ENCODE measurements around the gene PODXL2. TPM values are rescaled to one million over a fixed set of nuclear protein-coding genes. Genes with fewer than 3 reads are reported as not detected.

Gene PODXL2
- total and polyA plus RNA-seq, 2 donors (not counting 1 experiment from before 2014, with no cell fraction given): 3.1 to 4.0 TPM

DNA sequence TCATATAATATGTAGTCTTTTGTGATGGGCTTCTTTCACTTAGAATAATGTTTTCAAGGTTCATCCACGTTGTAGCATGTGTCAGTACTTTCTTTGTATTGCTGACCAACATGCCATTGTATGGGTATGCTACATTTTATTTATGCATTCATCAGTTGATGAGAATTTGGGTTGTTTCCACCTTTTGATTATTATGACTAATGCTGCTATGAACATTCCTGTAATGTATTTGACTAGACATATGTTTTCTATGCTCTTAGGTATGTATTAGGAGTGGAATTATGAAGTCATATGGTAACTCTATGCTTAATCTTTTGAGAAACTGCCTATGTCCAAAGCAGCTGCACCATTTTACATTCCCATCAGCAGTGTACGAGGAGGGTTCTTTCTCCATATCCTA lies 3.2 kb upstream of the PODXL2 start:
- TF ChIP-seq CTCF (IDR thresholded peaks at IDR 0.05): no peak
- TF ChIP-seq EZH2 (IDR thresholded peaks at IDR 0.05; ENCODE audit: borderline replicate concordance, insufficient read depth, low read depth, low read length, poor library complexity, severe bottlenecking): no peak
- WGBS (ENCODE audit: insufficient coverage): no CpG with 5 or more reads among the region's 2 CpGs
- H2AFZ ChIP-seq (ENCODE audit: insufficient read depth, low read depth, low read length, poor library complexity, severe bottlenecking): no peak overlapping the region

GRCh38 chr3:127628426-127628787 lies 578 bp upstream of the PODXL2 start:
- H3K27me3 ChIP-seq (replicated peaks in 1 of 4; ENCODE audit: control extremely low read depth in 1 of 4, control insufficient read depth in 3 of 4, insufficient read depth in 4 of 4, low read length in 3 of 4): peaks cover 0 to 24% (median 13%) of the 10 kb centered on the region in 4 experiments
- peaks cover 0 to 10% (median 0%) of the 10 kb centered on the region in 3 donors for H3K9me3 ChIP-seq (ENCODE audit: control extremely low read depth in 1 of 3, control insufficient read depth in 2 of 3, insufficient read depth in 1 of 3, low read length in 2 of 3)
- H3K36me3 ChIP-seq (replicated peaks in 1 of 2; ENCODE audit: control extremely low read depth in 1 of 2, control insufficient read depth in 1 of 2, extremely low read depth in 1 of 2, insufficient read depth in 2 of 2, low read length in 1 of 2): no peaks in the 10 kb centered on the region
- ChIA-PET CTCF (no interaction called here), POLR2A (no interaction called here)
- H4K20me1 ChIP-seq (ENCODE audit: control insufficient read depth, insufficient read depth, low read length, poor library complexity, severe bottlenecking): no peaks in the 10 kb centered on the region
- no peak overlapping the region for H3K9ac ChIP-seq (ENCODE audit: low read length)
- Mint-ChIP-seq H3K27me3 (peaks cover 24% of the 10 kb centered on the region), H3K9me3 (ENCODE audit: insufficient read depth) (no peaks in the 10 kb centered on the region), H3K4me1 (peaks cover 27% of the 10 kb centered on the region), H3K27ac (peak overlapping the region; percentile 62), H3K4me3 (peak overlapping the region; percentile 94)
- ATAC-seq (ENCODE audit: low read depth): no peak
- no peak overlapping the region for H3K4me3 ChIP-seq (ENCODE audit: control extremely low read depth in 1 of 5, extremely low read depth in 1 of 5, insufficient read depth in 1 of 5, low read depth in 2 of 5, low read length in 4 of 5)
- DNase-seq: no peak
- no peaks in the 10 kb centered on the region for H3K79me2 ChIP-seq (ENCODE audit: control insufficient read depth, insufficient read depth, low read length)
- intact Hi-C loops (cut with micrococcal nuclease): loop anchor here (2.0 kb wide), 2 partner anchors 30 to 44 kb away; partner anchors contain the start of genes ABTB1 and MCM2
- no peak overlapping the region for H3K27ac ChIP-seq (ENCODE audit: low read length in 2 of 2)
- no peak for TF ChIP-seq CTCF (IDR thresholded peaks at IDR 0.05)
- TF ChIP-seq EZH2 (IDR thresholded peaks at IDR 0.05; ENCODE audit: borderline replicate concordance, insufficient read depth, low read depth, low read length, poor library complexity, severe bottlenecking): no peak
- peaks cover 14 to 17% of the 10 kb centered on the region in 2 donors for H3K4me1 ChIP-seq (ENCODE audit: control insufficient read depth in 2 of 2, insufficient read depth in 2 of 2, low read length in 2 of 2)
- WGBS (ENCODE audit: insufficient coverage): 100% methylated on average over 1 of the region's 4 CpGs
- H3K4me2 ChIP-seq (replicated peaks; ENCODE audit: low read depth, low read length, poor library complexity, severe bottlenecking): peak overlapping the region; percentile 97
- no peak overlapping the region for H2AFZ ChIP-seq (ENCODE audit: insufficient read depth, low read depth, low read length, poor library complexity, severe bottlenecking)

More for the DNA sequence above, 3.2 kb upstream of the PODXL2 start:
- no peak overlapping the region for H3K4me3 ChIP-seq (ENCODE audit: control extremely low read depth in 1 of 5, extremely low read depth in 1 of 5, insufficient read depth in 1 of 5, low read depth in 2 of 5, low read length in 4 of 5)
- H4K20me1 ChIP-seq (ENCODE audit: control insufficient read depth, insufficient read depth, low read length, poor library complexity, severe bottlenecking): no peaks in the 10 kb centered on the region
- H3K79me2 ChIP-seq (ENCODE audit: control insufficient read depth, insufficient read depth, low read length): no peaks in the 10 kb centered on the region
- POLR2A ChIA-PET: no interaction called here
- Mint-ChIP-seq H3K27me3 (peaks cover 14% of the 10 kb centered on the region), H3K9me3 (ENCODE audit: insufficient read depth) (no peaks in the 10 kb centered on the region), H3K27ac (no peak overlapping the region), H3K4me1 (peaks cover 21% of the 10 kb centered on the region), H3K4me3 (no peak overlapping the region)
- no peak overlapping the region for H3K27ac ChIP-seq (ENCODE audit: low read length in 2 of 2)
- no peak overlapping the region for H3K9ac ChIP-seq (ENCODE audit: low read length)
- no peak for DNase-seq
- H3K4me1 ChIP-seq (ENCODE audit: control insufficient read depth in 2 of 2, insufficient read depth in 2 of 2, low read length in 2 of 2): peaks cover 14% of the 10 kb centered on the region in 2 donors
- peaks cover 0 to 10% (median 0%) of the 10 kb centered on the region in 3 donors for H3K9me3 ChIP-seq (ENCODE audit: control extremely low read depth in 1 of 3, control insufficient read depth in 2 of 3, insufficient read depth in 1 of 3, low read length in 2 of 3)
- ATAC-seq (ENCODE audit: low read depth): no peak
- H3K4me2 ChIP-seq (replicated peaks; ENCODE audit: low read depth, low read length, poor library complexity, severe bottlenecking): no peak overlapping the region
- CTCF ChIA-PET: no interaction called here
- H3K27me3 ChIP-seq (replicated peaks in 1 of 4; ENCODE audit: control extremely low read depth in 1 of 4, control insufficient read depth in 3 of 4, insufficient read depth in 4 of 4, low read length in 3 of 4): peaks cover 0 to 21% (median 8%) of the 10 kb centered on the region in 4 experiments
- intact Hi-C loops (cut with micrococcal nuclease): no loop called here
- H3K36me3 ChIP-seq (replicated peaks in 1 of 2; ENCODE audit: control extremely low read depth in 1 of 2, control insufficient read depth in 1 of 2, extremely low read depth in 1 of 2, insufficient read depth in 2 of 2, low read length in 1 of 2): peaks cover 2 to 11% of the 10 kb centered on the region in 2 experiments

Data from B cell (primary cell).